Calu3 (cell line): ENCODE data around the gene USP16. TPM values are rescaled to one million over a fixed set of nuclear protein-coding genes. Genes with fewer than 3 reads are reported as not detected.
A peak's percentile ranks its signal among the peaks of the same experiment; 100 is the strongest.

ENCODE experiments used
- BruUV-seq: library from RNA; stranded (reverse); fragments of 400-500 nt; replicated peaks from 2 replicates; lab custom pipeline; 2021; lab: Mats Ljungman, UMichigan
- CTCF ChIA-PET: fragments of 300-600 bp; sonication (Branson Sonifier 250); formaldehyde crosslinking; loops from one replicate; lab custom pipeline; 2022; ENCODE audit warnings: antibody characterized with exemption; lab: Charles Lee
- DNase-seq: peaks from one replicate; pipeline ENCODE4 v3.0.0; 2022
- H3K27ac Mint-ChIP-seq: one replicate; pipeline ENCODE4 v1.8.0; 2022; ENCODE audit warnings: mixed read lengths; ENCODE audit not compliant: unreplicated experiment
- H3K27me3 Mint-ChIP-seq: one replicate; pipeline ENCODE4 v1.8.0; 2022; ENCODE audit warnings: mixed read lengths; ENCODE audit not compliant: unreplicated experiment
- H3K36me3 Mint-ChIP-seq: one replicate; pipeline ENCODE4 v1.8.0; 2022; ENCODE audit warnings: mild to moderate bottlenecking, moderate library complexity, mixed read lengths; ENCODE audit not compliant: insufficient read depth, unreplicated experiment
- H3K4me1 Mint-ChIP-seq: one replicate; pipeline ENCODE4 v1.8.0; 2022; ENCODE audit warnings: mild to moderate bottlenecking, low read depth, mixed read lengths; ENCODE audit not compliant: unreplicated experiment
- H3K4me3 Mint-ChIP-seq: one replicate; pipeline ENCODE4 v1.8.0; 2022; ENCODE audit warnings: mild to moderate bottlenecking, low read depth, moderate library complexity, mixed read lengths; ENCODE audit not compliant: unreplicated experiment
- H3K9me3 Mint-ChIP-seq: one replicate; pipeline ENCODE4 v1.8.0; 2022; ENCODE audit warnings: low read depth, mixed read lengths; ENCODE audit not compliant: unreplicated experiment
- intact Hi-C: fragments of 100-400 bp; cut with micrococcal nuclease; formaldehyde crosslinking; loops from one replicate; pipeline ENCODE4 v1.10.0; 2022; ENCODE audit not compliant: unreplicated experiment
- total RNA-seq: library from RNA; stranded (reverse); gene quantifications from 2 replicates; pipeline ENCODE4 v1.2.3, GENCODE V29; 2022
- TF ChIP-seq, protein P1 (sequence below): fragments of 200-600 bp; IDR thresholded peaks from one replicate; pipeline ENCODE4 v1.8.0; 2022; ENCODE audit warnings: antibody characterized with exemption; ENCODE audit not compliant: unreplicated experiment

The USP16 gene
- total RNA-seq, 1 experiment from 2014 or later = 21.7 TPM

- no TSS peak for BruUV-seq
- DNase-seq = no peak
- intact Hi-C loops = no loop called here
- Mint-ChIP-seq H3K36me3 (peaks cover 11% of the 10 kb centered on the region), H3K9me3 (no peaks in the 10 kb centered on the region), H3K27me3 (no peaks in the 10 kb centered on the region), H3K27ac (no peak overlapping the region), H3K4me3 (no peak overlapping the region), H3K4me1 (no peaks in the 10 kb centered on the region)
- CTCF ChIA-PET = no interaction called here
- TF ChIP-seq, protein P1, sequence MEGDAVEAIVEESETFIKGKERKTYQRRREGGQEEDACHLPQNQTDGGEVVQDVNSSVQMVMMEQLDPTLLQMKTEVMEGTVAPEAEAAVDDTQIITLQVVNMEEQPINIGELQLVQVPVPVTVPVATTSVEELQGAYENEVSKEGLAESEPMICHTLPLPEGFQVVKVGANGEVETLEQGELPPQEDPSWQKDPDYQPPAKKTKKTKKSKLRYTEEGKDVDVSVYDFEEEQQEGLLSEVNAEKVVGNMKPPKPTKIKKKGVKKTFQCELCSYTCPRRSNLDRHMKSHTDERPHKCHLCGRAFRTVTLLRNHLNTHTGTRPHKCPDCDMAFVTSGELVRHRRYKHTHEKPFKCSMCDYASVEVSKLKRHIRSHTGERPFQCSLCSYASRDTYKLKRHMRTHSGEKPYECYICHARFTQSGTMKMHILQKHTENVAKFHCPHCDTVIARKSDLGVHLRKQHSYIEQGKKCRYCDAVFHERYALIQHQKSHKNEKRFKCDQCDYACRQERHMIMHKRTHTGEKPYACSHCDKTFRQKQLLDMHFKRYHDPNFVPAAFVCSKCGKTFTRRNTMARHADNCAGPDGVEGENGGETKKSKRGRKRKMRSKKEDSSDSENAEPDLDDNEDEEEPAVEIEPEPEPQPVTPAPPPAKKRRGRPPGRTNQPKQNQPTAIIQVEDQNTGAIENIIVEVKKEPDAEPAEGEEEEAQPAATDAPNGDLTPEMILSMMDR = no peak
These were observed 31.5 kb downstream of the USP16 start for GRCh38 chr21:29056005-29056404.

DNA sequence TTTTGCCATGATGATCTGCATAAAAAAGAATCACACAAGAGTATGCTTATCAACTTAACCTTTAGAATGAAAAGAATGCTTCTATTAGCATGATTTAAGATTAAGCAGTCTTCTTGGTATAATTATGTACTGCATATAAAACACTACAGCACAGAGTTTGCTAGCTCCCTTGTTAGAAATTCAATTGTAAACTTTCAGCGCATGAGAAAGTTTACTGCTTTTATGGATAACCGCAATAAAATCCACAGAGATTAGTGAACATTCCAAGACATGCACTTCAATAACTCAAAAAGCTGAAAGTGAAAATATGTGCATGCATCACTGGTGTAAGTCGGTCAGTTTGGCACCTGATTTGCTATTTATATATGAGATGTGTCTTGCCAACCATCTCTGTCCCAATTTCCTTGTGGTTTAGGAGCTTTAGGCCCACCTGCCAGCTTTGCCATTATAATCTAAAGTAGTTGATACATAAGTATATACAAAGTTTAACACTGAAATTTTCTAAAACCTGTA, 32.1 kb downstream of the USP16 start:
- Mint-ChIP-seq H3K4me3 (no peak overlapping the region), H3K27me3 (no peaks in the 10 kb centered on the region), H3K4me1 (no peaks in the 10 kb centered on the region), H3K36me3 (peaks cover 16% of the 10 kb centered on the region), H3K9me3 (no peaks in the 10 kb centered on the region), H3K27ac (no peak overlapping the region)
- DNase-seq = no peak
- TF ChIP-seq, protein P1 = no peak
- intact Hi-C loops = no loop called here
- no TSS peak for BruUV-seq
- CTCF ChIA-PET = interaction anchor here (0.7 kb wide), 1 partner anchor 16 kb away, joined by 5 read pairs; no protein-coding TSS in a partner anchor

DNA sequence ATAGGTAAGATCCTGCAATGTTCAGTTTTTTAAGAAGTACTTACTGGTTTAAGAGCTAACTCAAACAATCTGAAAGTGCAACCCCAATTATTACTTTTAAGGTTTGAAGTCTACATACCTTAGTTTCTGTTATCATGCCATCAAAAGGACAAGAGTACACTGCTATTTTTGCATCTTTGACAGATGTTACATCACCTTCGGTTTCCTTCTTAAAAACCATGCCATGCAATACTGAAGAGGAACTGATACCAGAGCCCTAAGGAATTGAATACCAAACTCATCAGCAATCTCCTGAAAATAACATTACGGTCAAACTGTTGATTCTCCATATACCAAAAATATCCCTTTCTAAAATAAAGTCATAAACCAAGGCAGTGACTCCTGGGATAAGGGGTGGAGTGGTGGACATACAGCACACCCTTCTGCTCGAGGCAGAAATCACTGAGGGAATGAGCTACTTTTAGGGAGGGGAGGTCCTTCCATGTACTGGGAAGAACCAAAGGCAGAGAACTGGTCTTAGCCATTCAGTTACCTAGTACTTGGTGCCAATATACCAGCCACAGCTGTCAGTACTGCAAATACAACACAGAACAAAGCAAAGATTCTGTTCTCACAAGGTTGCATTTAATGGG, 40.5 kb downstream of the USP16 start:
- no peaks in the 10 kb centered on the region for H3K9me3 Mint-ChIP-seq
- CTCF ChIA-PET = no interaction called here
- DNase-seq = no peak
- peaks cover 59% of the 10 kb centered on the region for H3K36me3 Mint-ChIP-seq
- TF ChIP-seq, protein P1 = no peak
- intact Hi-C loops = no loop called here
- H3K4me3 Mint-ChIP-seq = no peak overlapping the region
- no peaks in the 10 kb centered on the region for H3K4me1 Mint-ChIP-seq
- no peaks in the 10 kb centered on the region for H3K27me3 Mint-ChIP-seq
- BruUV-seq = no TSS peak
- no peak overlapping the region for H3K27ac Mint-ChIP-seq

GRCh38 chr21:29072873-29073221, 48.4 kb downstream of the USP16 start:
- Mint-ChIP-seq H3K4me1 (peaks cover 8% of the 10 kb centered on the region), H3K27me3 (no peaks in the 10 kb centered on the region), H3K36me3 (peaks cover 30% of the 10 kb centered on the region), H3K9me3 (no peaks in the 10 kb centered on the region), H3K27ac (peak overlapping the region; percentile 100), H3K4me3 (peak overlapping the region; percentile 100)
- no TSS peak for BruUV-seq
- no peak for DNase-seq
- CTCF ChIA-PET = no interaction called here
- intact Hi-C loops = loop anchor here (5.0 kb wide), 1 partner anchor 46 kb away; no protein-coding TSS in a partner anchor
- TF ChIP-seq, protein P1 = no peak
